Smooth muscle cell (in vitro differentiated cells): ENCODE results near the gene ARL6IP5. TPM values are rescaled to one million over a fixed set of nuclear protein-coding genes. Genes with fewer than 3 reads are reported as not detected.

Experiments
- DNase-seq: peaks from one replicate; lab custom pipeline; 2025; ENCODE audit not compliant: unreplicated experiment; lab: John Stamatoyannopoulos, UW
- H2AFZ ChIP-seq: fragments of 200-600 bp; sonication (generic); 2 replicates; pipeline ENCODE4 v1.6.0; 2016; ENCODE audit warnings: antibody characterized with exemption, low read depth, mild to moderate bottlenecking
- H3F3A ChIP-seq: fragments of 200-600 bp; sonication (generic); 2 replicates; pipeline ENCODE4 v1.6.0; 2017; ENCODE audit warnings: antibody characterized with exemption, low read depth
- H3K27ac ChIP-seq: fragments of 200-600 bp; sonication (generic); 2 replicates; pipeline ENCODE4 v1.5.1; 2016; ENCODE audit warnings: low read depth, mild to moderate bottlenecking
- H3K27me3 ChIP-seq: fragments of 200-600 bp; sonication (generic); 2 replicates; pipeline ENCODE4 v1.6.1; 2016; ENCODE audit warnings: low read depth, mild to moderate bottlenecking
- H3K36me3 ChIP-seq: fragments of 200-600 bp; sonication (generic); 2 replicates; pipeline ENCODE4 v1.5.1; 2016; ENCODE audit warnings: low read depth
- H3K4me1 ChIP-seq: fragments of 200-600 bp; sonication (generic); 2 replicates; pipeline ENCODE4 v1.5.1; 2016; ENCODE audit warnings: low read depth
- H3K4me2 ChIP-seq: fragments of 200-600 bp; sonication (generic); 2 replicates; pipeline ENCODE4 v1.6.0; 2016; ENCODE audit warnings: mild to moderate bottlenecking
- H3K4me3 ChIP-seq: fragments of 200-600 bp; sonication (generic); 2 replicates; pipeline ENCODE4 v1.5.1; 2016; ENCODE audit warnings: mild to moderate bottlenecking
- H3K79me2 ChIP-seq: fragments of 200-600 bp; sonication (generic); 2 replicates; pipeline ENCODE4 v1.6.0; 2016; ENCODE audit warnings: low read depth, mild to moderate bottlenecking
- H3K9ac ChIP-seq: fragments of 200-600 bp; sonication (generic); 2 replicates; pipeline ENCODE4 v1.6.0; 2016; ENCODE audit warnings: low read depth
- H3K9me3 ChIP-seq: fragments of 200-600 bp; sonication (generic); replicated peaks from 2 replicates; pipeline ENCODE4 v1.5.1; 2016; ENCODE audit warnings: low read depth
- H4K20me1 ChIP-seq: fragments of 200-600 bp; sonication (generic); 2 replicates; pipeline ENCODE4 v1.6.0; 2016; ENCODE audit warnings: low read depth
- WGBS: methylation state at CpG from one replicate; pipeline ENCODE4 v1.1.7; 2016; ENCODE audit warnings: low lambda C conversion rate; 5-methylcytosine and 5-hydroxymethylcytosine counted together
- polyA plus RNA-seq: library from polyadenylated mRNA; unstranded; fragments of >200 nt; fragmentation: Nextera tagmentation; extraction: Ambion mirVana; gene quantifications from 2 replicates; pipeline ENCODE4 v1.2.1, GENCODE V29; 2016
- total RNA-seq: library from RNA; depleted of rRNA; stranded (reverse); fragments of >200 nt; gene quantifications from 2 replicates; pipeline ENCODE4 v1.2.3, GENCODE V29; 2014
- TF ChIP-seq, protein P1 (sequence below): fragments of 200-600 bp; sonication (generic); IDR thresholded peaks from 2 replicates; pipeline ENCODE4 v1.5.1; 2017; ENCODE audit warnings: borderline replicate concordance, mild to moderate bottlenecking, antibody characterized with exemption; ENCODE audit not compliant: insufficient read depth, poor library complexity, severe bottlenecking

The ARL6IP5 gene
- total and polyA plus RNA-seq, 2 experiments from 2014 or later: 73.9 to 83.9 TPM

DNA sequence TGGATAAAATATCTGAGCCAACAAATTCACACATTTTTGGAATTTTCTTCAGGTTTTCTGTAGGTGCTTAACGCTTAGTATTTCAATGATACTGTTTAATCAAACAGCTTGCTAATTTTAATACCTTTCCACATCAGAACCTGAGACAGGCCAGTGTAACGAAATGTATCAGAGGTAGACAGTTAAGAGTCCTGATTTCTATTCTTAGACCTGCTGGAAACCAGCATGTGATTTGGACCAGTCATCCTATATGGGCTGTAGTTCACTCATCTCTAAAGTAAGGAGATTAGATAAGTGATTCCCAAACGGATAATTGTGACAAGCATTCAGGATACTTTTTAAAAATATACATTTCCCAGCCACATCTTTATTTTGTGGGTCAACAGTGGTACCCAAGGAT, 18.4 kb downstream of the ARL6IP5 start:
- Histone ChIP-seq H3K4me3 (no peak overlapping the region), H3K4me2 (no peak overlapping the region), H4K20me1 (peaks cover 22% of the 10 kb centered on the region), H3K36me3 (no peaks in the 10 kb centered on the region), H3K27ac (no peak overlapping the region), H3K9ac (no peak overlapping the region), H3K79me2 (peaks cover 18% of the 10 kb centered on the region), H3K9me3 (no peaks in the 10 kb centered on the region), H3K27me3 (no peaks in the 10 kb centered on the region), H3F3A (no peaks in the 10 kb centered on the region), H3K4me1 (no peaks in the 10 kb centered on the region), H2AFZ (no peak overlapping the region)
- TF ChIP-seq, protein P1, sequence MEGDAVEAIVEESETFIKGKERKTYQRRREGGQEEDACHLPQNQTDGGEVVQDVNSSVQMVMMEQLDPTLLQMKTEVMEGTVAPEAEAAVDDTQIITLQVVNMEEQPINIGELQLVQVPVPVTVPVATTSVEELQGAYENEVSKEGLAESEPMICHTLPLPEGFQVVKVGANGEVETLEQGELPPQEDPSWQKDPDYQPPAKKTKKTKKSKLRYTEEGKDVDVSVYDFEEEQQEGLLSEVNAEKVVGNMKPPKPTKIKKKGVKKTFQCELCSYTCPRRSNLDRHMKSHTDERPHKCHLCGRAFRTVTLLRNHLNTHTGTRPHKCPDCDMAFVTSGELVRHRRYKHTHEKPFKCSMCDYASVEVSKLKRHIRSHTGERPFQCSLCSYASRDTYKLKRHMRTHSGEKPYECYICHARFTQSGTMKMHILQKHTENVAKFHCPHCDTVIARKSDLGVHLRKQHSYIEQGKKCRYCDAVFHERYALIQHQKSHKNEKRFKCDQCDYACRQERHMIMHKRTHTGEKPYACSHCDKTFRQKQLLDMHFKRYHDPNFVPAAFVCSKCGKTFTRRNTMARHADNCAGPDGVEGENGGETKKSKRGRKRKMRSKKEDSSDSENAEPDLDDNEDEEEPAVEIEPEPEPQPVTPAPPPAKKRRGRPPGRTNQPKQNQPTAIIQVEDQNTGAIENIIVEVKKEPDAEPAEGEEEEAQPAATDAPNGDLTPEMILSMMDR: no peak
- WGBS: 94% methylated on average over 3 of the region's 3 CpGs
- DNase-seq: no peak

DNA sequence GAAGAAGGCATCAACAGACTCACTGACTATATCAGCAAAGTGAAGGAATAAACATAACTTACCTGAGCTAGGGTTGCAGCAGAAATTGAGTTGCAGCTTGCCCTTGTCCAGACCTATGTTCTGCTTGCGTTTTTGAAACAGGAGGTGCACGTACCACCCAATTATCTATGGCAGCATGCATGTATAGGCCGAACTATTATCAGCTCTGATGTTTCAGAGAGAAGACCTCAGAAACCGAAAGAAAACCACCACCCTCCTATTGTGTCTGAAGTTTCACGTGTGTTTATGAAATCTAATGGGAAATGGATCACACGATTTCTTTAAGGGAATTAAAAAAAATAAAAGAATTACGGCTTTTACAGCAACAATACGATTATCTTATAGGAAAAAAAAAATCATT, 19.8 kb downstream of the ARL6IP5 start:
- Histone ChIP-seq H3K4me2 (no peak overlapping the region), H3K27ac (no peak overlapping the region), H3F3A (no peaks in the 10 kb centered on the region), H2AFZ (no peak overlapping the region), H3K79me2 (peaks cover 9% of the 10 kb centered on the region), H3K4me3 (no peak overlapping the region), H4K20me1 (peaks cover 10% of the 10 kb centered on the region), H3K9me3 (no peaks in the 10 kb centered on the region), H3K9ac (no peak overlapping the region), H3K27me3 (no peaks in the 10 kb centered on the region), H3K4me1 (no peaks in the 10 kb centered on the region), H3K36me3 (no peaks in the 10 kb centered on the region)
- 96% methylated on average over 8 of the region's 8 CpGs for WGBS
- TF ChIP-seq, protein P1: no peak
- no peak for DNase-seq

DNA sequence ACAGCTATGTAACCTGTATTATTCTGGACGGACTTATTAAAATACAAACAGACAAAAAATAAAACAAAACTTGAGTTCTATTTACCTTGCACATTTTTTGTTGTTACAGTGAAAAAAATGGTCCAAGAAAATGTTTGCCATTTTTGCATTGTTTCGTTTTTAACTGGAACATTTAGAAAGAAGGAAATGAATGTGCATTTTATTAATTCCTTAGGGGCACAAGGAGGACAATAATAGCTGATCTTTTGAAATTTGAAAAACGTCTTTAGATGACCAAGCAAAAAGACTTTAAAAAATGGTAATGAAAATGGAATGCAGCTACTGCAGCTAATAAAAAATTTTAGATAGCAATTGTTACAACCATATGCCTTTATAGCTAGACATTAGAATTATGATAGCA, 20.6 kb downstream of the ARL6IP5 start:
- Histone ChIP-seq H3K27ac (no peak overlapping the region), H3K36me3 (no peaks in the 10 kb centered on the region), H3K4me2 (no peak overlapping the region), H3K9ac (no peak overlapping the region), H3F3A (no peaks in the 10 kb centered on the region), H3K27me3 (no peaks in the 10 kb centered on the region), H4K20me1 (peaks cover 4% of the 10 kb centered on the region), H2AFZ (no peak overlapping the region), H3K4me1 (no peaks in the 10 kb centered on the region), H3K79me2 (peaks cover 2% of the 10 kb centered on the region), H3K9me3 (no peaks in the 10 kb centered on the region), H3K4me3 (no peak overlapping the region)
- no peak for DNase-seq
- 87% methylated on average over 3 of the region's 3 CpGs for WGBS
- TF ChIP-seq, protein P1: no peak

DNA sequence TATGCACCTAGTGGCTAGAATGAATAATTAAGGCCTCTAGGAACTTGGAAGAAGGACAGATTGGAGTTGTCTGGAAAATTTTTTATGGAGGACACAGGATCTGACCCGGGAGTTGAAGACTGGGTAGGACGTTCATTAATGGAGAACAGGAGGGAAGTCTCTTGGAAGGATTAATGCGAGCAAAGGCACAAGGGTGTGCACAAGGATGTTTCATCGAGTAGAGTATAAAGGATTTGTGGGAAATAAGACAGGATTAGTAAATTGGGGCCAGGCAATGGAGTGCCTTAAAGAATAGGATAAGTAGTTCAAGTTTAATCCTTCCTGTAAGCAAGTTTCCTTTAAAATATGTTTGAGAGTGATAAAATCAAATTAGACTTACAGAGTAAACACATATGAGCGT, 23.1 kb downstream of the ARL6IP5 start:
- Histone ChIP-seq H3K27ac (no peak overlapping the region), H3K79me2 (no peaks in the 10 kb centered on the region), H4K20me1 (no peaks in the 10 kb centered on the region), H3K9me3 (no peaks in the 10 kb centered on the region), H3F3A (no peaks in the 10 kb centered on the region), H3K9ac (no peak overlapping the region), H3K36me3 (no peaks in the 10 kb centered on the region), H3K4me1 (no peaks in the 10 kb centered on the region), H3K27me3 (no peaks in the 10 kb centered on the region), H2AFZ (no peak overlapping the region), H3K4me2 (no peak overlapping the region), H3K4me3 (no peak overlapping the region)
- TF ChIP-seq, protein P1: no peak
- DNase-seq: no peak
- 59% methylated on average over 5 of the region's 5 CpGs for WGBS
